ENCODE results near the gene IFITM2. TPM values are rescaled to one million over a fixed set of nuclear protein-coding genes. Genes with fewer than 3 reads are reported as not detected.
"Not testable (repeated sequence)": the region's sequence is repeated elsewhere in the genome, so short reads cannot be mapped to it uniquely, and the experiment has no call there.

The IFITM2 gene
- total RNA-seq, result 100 to 1,000 TPM in 1 of 4 donors, 10 to 100 TPM in 3; 83.2 to 318 (median 92.9) TPM

GRCh38 chr11:307766-308708 lies at the start of gene IFITM2:
Gene IFITM2 (plus strand): TSS chr11:307816. CDS start chr11:308193, 377 bp downstream.
- H3K4me3 ChIP-seq (replicated peaks in 1 of 3), result peak within 1 kb of the TSS in 1 of 3 donors; percentile 28
- TF ChIP-seq POLR2A (IDR thresholded peaks at IDR 0.05), result peak in 1 of 2 donors; percentile 62
- DNase-seq, result peak; percentile 44 to 57
- WGBS, 2 donors, result 3 to 48% methylated on average over 6 to 22 of the region's 28 CpGs
- H3K27ac ChIP-seq, result peak within 1 kb of the TSS; percentile 69 to 79 (median 79)
- H3K27me3 ChIP-seq, H3K36me3 ChIP-seq, H3K9me3 ChIP-seq: not testable (repeated sequence)
- intact Hi-C loops (cut with DNase I), result loop anchor here (5.0 kb wide), 1 partner anchor 49 kb away; no protein-coding TSS in a partner anchor
- H3K4me1 ChIP-seq, result peaks cover 4 to 18% of the 10 kb centered on the region in 2 donors

- no peaks in the 10 kb centered on the region for H3K4me1 ChIP-seq
- intact Hi-C loops (cut with DNase I), result no loop called here
- 81 to 89% methylated on average over 10 of the region's 10 CpGs for WGBS, 2 donors
Observed at GRCh38 chr11:259413-259812, 48.2 kb upstream of the IFITM2 start.

GRCh38 chr11:261624-262023 lies 46.0 kb upstream of the IFITM2 start:
- intact Hi-C loops (cut with DNase I), result no loop called here
- H3K4me1 ChIP-seq, result no peaks in the 10 kb centered on the region
- no peak for TF ChIP-seq POLR2A (IDR thresholded peaks at IDR 0.05)
- no peak for TF ChIP-seq CTCF (IDR thresholded peaks at IDR 0.05)
- H3K27ac ChIP-seq, result no peak overlapping the region
- no peaks in the 10 kb centered on the region for H3K27me3 ChIP-seq
- H3K9me3 ChIP-seq, result no peaks in the 10 kb centered on the region
- H3K36me3 ChIP-seq, result no peaks in the 10 kb centered on the region
- WGBS, 2 donors, result 87 to 91% methylated on average over 4 of the region's 4 CpGs
- no peak overlapping the region for H3K4me3 ChIP-seq (replicated peaks in 1 of 3)
- no peak for DNase-seq

More at GRCh38 chr11:259413-259812, 48.2 kb upstream of the IFITM2 start:
- no peak for DNase-seq
- Histone ChIP-seq H3K27ac (no peak overlapping the region), H3K9me3 (no peaks in the 10 kb centered on the region), H3K4me3 (replicated peaks in 1 of 3) (no peak overlapping the region), H3K36me3 (no peaks in the 10 kb centered on the region), H3K27me3 (no peaks in the 10 kb centered on the region)
- no peak for TF ChIP-seq POLR2A (IDR thresholded peaks at IDR 0.05)
- TF ChIP-seq CTCF (IDR thresholded peaks at IDR 0.05), result no peak

- H3K4me1 ChIP-seq, result no peaks in the 10 kb centered on the region
- H3K27me3 ChIP-seq, result no peaks in the 10 kb centered on the region
- intact Hi-C loops (cut with DNase I), result no loop called here
- no peak overlapping the region for H3K27ac ChIP-seq
- no peak for DNase-seq
- no peaks in the 10 kb centered on the region for H3K36me3 ChIP-seq
- 85 to 89% methylated on average over 5 of the region's 13 CpGs for WGBS, 2 donors
- no peaks in the 10 kb centered on the region for H3K9me3 ChIP-seq
- TF ChIP-seq POLR2A (IDR thresholded peaks at IDR 0.05), result no peak
- no peak for TF ChIP-seq CTCF (IDR thresholded peaks at IDR 0.05)
- no peak overlapping the region for H3K4me3 ChIP-seq (replicated peaks in 1 of 3)
Observed at GRCh38 chr11:266676-267439, 40.8 kb upstream of the IFITM2 start.

GRCh38 chr11:267491-267994 lies 40.1 kb upstream of the IFITM2 start:
- Histone ChIP-seq H3K27me3 (no peaks in the 10 kb centered on the region), H3K9me3 (no peaks in the 10 kb centered on the region), H3K4me1 (no peaks in the 10 kb centered on the region), H3K27ac (peak overlapping the region in 1 of 3 donors; percentile 36), H3K36me3 (no peaks in the 10 kb centered on the region), H3K4me3 (replicated peaks in 1 of 3) (no peak overlapping the region)
- TF ChIP-seq POLR2A (IDR thresholded peaks at IDR 0.05) (no peak), CTCF (IDR thresholded peaks at IDR 0.05) (no peak)
- intact Hi-C loops (cut with DNase I), result no loop called here
- 71 to 72% methylated on average over 16 to 18 of the region's 18 CpGs for WGBS, 2 donors
- no peak for DNase-seq

Measured in thyroid gland (tissue), 4 donors.